Umbilical cord (tissue), 2 donors: ENCODE results near the gene CX3CL1. TPM values are rescaled to one million over a fixed set of nuclear protein-coding genes. Genes with fewer than 3 reads are reported as not detected.
"Not testable (repeated sequence)": the region's sequence is repeated elsewhere in the genome, so short reads cannot be mapped to it uniquely, and the experiment has no call there.

Experiments used
- DNase-seq: peaks from one replicate; pipeline ENCODE4 v3.0.0-alpha.2; 2015; ENCODE audit warnings: low spot score
- total RNA-seq: library from RNA; depleted of rRNA; stranded (reverse); fragments of >200 nt; gene quantifications from one replicate; pipeline ENCODE4 v1.2.3, GENCODE V29; 2014; ENCODE audit warnings: low replicate concordance; ENCODE audit not compliant: insufficient read depth

CX3CL1 gene
- 1.2 TPM for total RNA-seq

GRCh38 chr16:57372372-57373116, at the start of gene CX3CL1:
TSS of gene CX3CL1 (plus strand) at chr16:57372490. CDS start at chr16:57372569, 79 bp downstream.
- DNase-seq = peak; percentile 87

- no peak for DNase-seq
These were observed 47.5 kb upstream of the CX3CL1 start for GRCh38 chr16:57324749-57325148.

- DNase-seq = no peak
These were observed 46.8 kb upstream of the CX3CL1 start for GRCh38 chr16:57325458-57325857.

- DNase-seq = no peak
These were observed 42.5 kb upstream of the CX3CL1 start for GRCh38 chr16:57329718-57330327.

GRCh38 chr16:57331355-57331754, 40.9 kb upstream of the CX3CL1 start:
- no peak for DNase-seq

- no peak for DNase-seq
These were observed 38.9 kb upstream of the CX3CL1 start for GRCh38 chr16:57333402-57333801.

- DNase-seq = no peak
These were observed 36.9 kb upstream of the CX3CL1 start for GRCh38 chr16:57335366-57335765.

GRCh38 chr16:57341062-57341440, 31.2 kb upstream of the CX3CL1 start:
- DNase-seq = no peak

GRCh38 chr16:57341441-57342303, 30.6 kb upstream of the CX3CL1 start:
- peak; percentile 19 for DNase-seq

- not testable (repeated sequence) for DNase-seq
These were observed 29.7 kb upstream of the CX3CL1 start for GRCh38 chr16:57342606-57343005.

- no peak for DNase-seq
These were observed 29.1 kb upstream of the CX3CL1 start for GRCh38 chr16:57343221-57343620.

GRCh38 chr16:57344094-57344493, 28.2 kb upstream of the CX3CL1 start:
- not testable (repeated sequence) for DNase-seq

GRCh38 chr16:57345021-57345420, 27.3 kb upstream of the CX3CL1 start:
- no peak for DNase-seq

- DNase-seq = no peak
These were observed 26.6 kb upstream of the CX3CL1 start for GRCh38 chr16:57345666-57346204.

- no peak for DNase-seq
These were observed 24.4 kb upstream of the CX3CL1 start for GRCh38 chr16:57347858-57348257.

GRCh38 chr16:57348327-57348726, 24.0 kb upstream of the CX3CL1 start:
- no peak for DNase-seq

GRCh38 chr16:57349212-57350031, 22.9 kb upstream of the CX3CL1 start:
- no peak for DNase-seq

- no peak for DNase-seq
These were observed 19.6 kb upstream of the CX3CL1 start for GRCh38 chr16:57352636-57353047.

GRCh38 chr16:57354311-57354710, 18.0 kb upstream of the CX3CL1 start:
- DNase-seq = no peak

GRCh38 chr16:57355898-57356414, 16.3 kb upstream of the CX3CL1 start:
- no peak for DNase-seq

GRCh38 chr16:57356547-57356946, 15.7 kb upstream of the CX3CL1 start:
- no peak for DNase-seq
